NCI-H524 (cell line): Measurements from ENCODE around the gene MEA1.

Source experiments
- DNase-seq, 2 experiments: peaks; one replicate each; lab custom pipeline; 2025; lab: John Stamatoyannopoulos, UW

MEA1 gene

DNA sequence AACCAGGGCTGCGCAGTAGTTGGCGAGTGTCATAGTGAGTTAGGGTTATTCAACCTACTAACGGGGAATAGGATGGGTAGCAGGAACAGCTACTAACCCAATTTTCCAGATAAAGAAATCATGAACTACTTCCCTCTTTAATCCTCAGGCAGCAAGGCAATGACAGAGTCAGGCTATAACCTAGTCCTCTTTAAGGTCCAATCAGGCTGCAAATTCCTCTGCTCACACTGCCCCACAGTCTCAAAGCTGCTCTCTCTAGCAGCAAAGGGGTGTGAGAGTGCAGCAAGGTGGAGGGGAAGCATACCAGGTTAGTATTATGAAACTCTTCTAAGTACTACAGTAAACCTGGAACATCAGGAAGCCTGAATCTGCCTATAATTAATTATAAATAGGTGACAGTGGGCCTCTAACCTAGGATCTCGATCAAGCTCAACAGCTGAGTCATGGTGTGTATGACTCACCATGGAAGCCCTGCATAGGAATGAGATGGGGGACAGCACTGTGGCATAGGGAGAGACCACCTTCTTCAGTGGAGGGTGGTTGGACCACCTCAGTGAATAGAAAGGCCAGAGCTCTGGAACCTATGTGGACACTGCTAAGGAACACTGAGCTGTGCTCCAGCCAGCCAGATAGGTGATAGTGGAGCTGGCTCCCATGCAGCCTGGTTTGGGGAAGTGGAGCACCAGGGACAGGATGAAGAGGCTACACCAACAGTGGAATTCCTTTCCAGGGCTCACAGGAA, 42.7 kb downstream of the MEA1 start:
- no peak for DNase-seq

GRCh38 chr6:42969934-42970333, 43.8 kb downstream of the MEA1 start:
- DNase-seq = no peak

GRCh38 chr6:42969431-42969830, 44.3 kb downstream of the MEA1 start:
- DNase-seq = no peak

DNA sequence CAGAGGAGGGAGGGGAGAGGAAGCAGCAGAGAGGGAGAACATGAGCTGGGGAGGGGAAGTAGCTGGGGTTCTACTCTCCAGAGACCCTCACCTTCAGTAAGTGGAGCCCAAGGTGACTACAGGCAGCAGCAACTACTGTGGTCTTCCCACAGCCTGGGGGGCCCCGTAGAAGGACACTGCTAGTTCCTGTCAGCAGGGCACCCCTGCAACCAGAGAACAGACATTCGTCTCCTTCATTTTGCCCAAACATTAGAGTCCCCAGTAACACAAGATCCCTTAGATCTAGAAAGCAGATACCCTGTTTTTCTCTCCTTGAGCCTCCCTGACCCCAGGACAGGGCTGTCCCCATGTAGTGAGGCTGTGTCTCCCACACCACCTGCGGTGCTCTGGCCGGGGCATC, 45.0 kb downstream of the MEA1 start:
- DNase-seq = no peak

DNA sequence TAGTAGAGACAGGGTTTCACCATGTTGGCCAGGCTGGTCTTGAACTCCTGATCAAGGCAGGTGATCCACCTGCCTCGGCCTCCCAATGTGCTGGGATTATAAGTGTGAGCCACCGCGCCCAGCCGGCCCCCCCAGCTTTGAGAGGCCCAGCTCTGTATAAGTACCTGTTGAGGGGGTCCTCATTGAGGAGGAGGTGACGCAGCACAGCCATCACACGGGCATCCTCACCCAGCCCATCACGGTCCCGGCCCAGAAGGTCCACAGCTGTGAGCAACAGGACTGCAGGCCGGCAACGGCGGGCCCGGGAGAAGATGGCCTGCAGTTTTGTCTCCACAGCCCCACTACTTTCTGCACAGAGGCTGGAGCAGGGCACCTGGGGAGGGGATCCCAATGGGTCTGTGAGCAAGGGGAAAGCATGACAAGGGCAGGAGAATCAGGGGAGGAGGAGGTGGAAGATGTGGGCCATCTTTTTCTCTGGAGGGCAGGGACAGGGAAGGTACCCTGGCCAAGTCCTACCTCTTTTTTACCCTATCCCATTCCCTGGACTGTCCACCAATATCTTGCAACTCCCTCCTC, 45.5 kb downstream of the MEA1 start:
- DNase-seq = no peak

DNA sequence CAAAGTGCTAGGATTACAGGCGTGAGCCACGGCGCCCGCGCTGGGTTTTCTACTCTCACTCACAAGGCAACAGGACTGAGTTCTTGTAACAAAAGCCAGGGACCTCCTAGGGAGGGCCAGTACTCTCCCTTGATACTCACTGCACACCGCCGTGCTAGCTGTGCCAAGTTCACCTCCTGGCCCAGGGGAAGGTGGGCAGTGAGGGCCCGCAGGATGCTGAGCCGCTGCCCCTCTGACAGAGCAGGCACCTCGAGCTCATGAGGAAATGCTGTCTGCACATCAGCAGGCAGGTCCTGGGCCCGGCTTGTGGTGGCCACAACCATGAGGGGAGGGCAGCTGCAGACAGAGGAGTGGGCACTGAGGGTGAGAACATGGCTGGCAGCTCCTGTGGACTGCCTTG, 46.5 kb downstream of the MEA1 start:
- no peak for DNase-seq

DNA sequence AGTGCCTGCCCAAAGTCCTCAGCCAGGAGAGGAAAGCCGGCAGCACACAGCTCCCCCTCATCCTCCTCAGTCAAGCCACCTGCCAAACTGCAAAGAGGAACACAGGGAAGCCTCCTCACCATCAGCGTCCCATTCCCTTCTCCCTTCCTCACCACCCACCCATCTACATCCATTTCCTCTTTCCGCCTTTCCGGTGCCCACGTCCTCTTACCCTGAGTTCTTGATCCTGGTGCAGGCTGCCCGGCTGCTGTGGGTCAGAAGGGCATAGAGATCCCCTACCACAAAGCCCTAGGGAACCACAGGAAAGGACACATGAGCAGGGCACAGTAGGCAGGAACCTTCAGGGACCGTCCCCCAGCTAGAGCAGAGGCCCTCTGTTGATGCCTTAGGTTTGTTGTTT, 47.2 kb downstream of the MEA1 start:
- no peak for DNase-seq

GRCh38 chr6:42963855-42964605, 49.7 kb downstream of the MEA1 start:
- peak; percentile 20 to 53 for DNase-seq

- DNase-seq = peak in 1 of 2 experiments; percentile 32
Observed at GRCh38 chr6:42963179-42963854, 50.4 kb downstream of the MEA1 start.

GRCh38 chr6:42962502-42963178, 51.1 kb downstream of the MEA1 start:
- DNase-seq = peak; percentile 80 to 95

- DNase-seq = no peak
Observed at GRCh38 chr6:42962096-42962495, 51.6 kb downstream of the MEA1 start.
